NCI-H82 (cell line): ENCODE results near the gene EPHB2.
"Not testable (repeated sequence)": the region's sequence is repeated elsewhere in the genome, so short reads cannot be mapped to it uniquely, and the experiment has no call there.

Experiments used
- DNase-seq: peaks from one replicate; lab custom pipeline; 2025; lab: John Stamatoyannopoulos, UW

The EPHB2 gene

GRCh38 chr1:22691031-22691753, 19.4 kb upstream of the EPHB2 start:
- DNase-seq: no peak

DNA sequence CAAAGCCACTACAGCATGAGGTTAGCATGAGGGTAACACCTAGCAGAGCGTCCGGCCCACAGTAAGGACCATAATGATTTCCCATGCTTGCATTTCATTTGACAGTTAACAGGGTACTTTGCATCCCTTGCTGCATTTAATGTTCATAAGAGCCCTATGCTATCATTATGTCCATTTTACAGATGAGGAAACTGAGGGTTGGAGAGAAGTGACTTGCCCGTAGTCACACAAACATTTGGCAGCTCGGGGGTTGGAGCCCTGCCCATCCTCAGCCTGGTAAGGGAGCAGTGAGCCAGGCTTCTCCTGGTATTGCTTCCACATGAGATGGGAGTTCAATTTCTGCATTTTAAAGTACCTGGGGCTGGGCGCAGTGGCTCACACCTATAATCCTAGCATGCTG, 16.5 kb upstream of the EPHB2 start:
- no peak for DNase-seq

DNA sequence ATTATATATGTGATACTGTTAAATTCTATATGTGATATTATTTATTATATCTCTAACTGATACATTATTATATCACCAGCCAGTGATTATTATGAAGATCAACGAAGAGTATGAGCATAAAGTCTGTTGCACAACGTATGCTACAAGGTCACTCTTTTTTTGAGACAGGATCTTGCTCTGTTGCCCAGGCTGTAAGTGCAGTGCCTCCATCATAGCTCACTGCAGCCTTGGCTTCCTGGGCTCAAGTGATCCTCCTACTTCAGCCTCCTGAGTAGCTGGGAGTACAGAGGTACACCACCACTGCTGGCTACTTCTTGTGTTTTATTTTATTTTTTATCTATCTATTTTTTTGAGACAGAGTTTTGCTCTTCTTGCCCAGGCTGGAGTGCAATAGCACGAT, 14.0 kb upstream of the EPHB2 start:
- no peak for DNase-seq

GRCh38 chr1:22697980-22698379, 12.7 kb upstream of the EPHB2 start:
- DNase-seq: no peak

GRCh38 chr1:22699681-22700520, 10.7 kb upstream of the EPHB2 start:
- DNase-seq: peak; percentile 53

DNA sequence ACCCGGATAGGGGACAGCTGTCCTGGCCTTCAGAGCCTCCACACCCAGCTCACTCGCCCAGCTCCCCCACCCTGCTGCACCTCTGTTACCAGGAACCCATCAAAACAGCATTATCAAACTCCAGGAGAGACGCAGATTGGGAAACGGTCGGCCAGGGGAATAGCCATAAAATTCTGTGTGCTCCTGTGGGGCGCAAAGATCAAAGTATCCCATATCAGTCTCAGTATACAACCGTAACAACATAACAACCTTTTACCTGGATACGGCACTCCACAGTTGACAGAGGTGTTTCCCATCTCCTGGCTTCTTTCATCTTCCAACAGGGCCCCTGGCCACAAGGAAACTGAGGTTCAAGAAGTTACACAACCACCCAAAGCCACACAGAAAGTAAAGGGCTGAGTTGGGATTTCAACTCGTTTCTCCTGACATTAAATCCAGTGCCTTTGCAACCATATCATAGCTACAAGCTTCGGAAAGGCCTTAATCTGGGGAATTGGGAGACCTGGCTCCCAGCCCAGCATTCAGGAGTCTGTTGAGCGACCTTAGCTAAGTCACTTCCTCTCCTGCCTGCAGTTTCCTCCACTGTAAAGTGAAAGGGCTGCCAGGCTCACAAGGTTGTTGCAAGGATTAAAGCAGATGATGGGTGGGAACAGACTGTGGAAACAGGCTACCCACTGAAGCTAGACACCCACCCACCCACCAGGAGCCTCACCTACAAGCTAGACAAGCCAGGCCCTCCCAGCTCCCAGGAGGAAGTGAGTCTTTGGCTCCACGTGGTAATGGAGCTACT, 8.1 kb upstream of the EPHB2 start:
- no peak for DNase-seq

- DNase-seq: peak; percentile 93
These were observed 6.1 kb upstream of the EPHB2 start for GRCh38 chr1:22704440-22705067.

DNA sequence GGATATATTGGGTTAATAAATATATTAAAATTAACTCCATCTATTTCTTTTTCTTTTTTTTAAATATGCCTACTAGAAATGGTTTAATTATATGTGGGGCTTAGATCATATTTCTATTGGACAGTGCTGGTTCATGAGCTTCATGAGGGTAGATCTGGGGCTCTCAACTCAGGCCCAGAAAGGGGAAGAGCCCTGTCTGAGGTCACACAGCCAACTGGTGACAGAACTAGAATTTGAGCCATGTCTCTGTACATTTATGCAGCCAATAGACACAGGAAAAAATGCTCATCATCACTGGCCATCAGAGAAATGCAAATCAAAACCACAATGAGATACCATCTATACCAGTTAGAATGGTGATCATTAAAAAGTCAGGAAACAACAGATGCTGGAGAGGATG, 5.1 kb upstream of the EPHB2 start:
- no peak for DNase-seq

DNA sequence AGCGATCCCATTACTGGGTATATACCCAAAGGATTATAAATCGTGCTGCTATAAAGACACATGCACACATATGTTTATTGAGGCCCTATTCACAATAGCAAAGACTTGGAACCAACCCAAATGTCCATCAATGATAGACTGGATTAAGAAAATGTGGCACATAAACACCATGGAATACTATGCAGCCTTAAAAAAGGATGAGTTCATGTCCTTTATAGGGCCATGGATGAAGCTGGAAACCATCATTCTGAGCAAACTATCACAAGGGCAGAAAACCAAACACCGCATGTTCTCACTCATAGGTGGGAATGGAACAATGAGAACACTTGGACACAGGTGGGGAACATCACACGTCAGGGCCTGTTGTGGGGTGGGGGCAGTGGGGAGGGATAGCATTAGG, 4.5 kb upstream of the EPHB2 start:
- DNase-seq: not testable (repeated sequence)

DNA sequence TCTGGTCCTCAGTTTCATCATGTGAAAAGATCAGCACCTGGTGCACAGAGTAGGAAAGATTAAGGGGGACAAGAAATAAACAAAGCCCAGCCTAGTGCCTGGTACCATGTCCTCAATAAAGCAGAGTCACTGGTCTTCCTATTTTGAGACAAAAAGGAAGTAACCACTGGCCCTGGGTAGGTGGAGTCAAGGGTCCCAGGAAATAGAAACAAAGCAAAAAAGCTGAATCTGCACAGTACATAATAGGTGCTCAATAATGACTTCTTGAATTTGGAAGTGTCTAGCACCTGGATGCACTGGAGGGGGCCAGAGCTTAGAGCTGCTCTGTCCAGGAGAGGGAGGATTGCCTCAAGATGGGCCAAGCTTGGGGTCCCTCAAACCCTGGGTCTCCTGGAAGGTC, 1.9 kb upstream of the EPHB2 start:
- no peak for DNase-seq

GRCh38 chr1:22709227-22709626, 1.4 kb upstream of the EPHB2 start:
- peak; percentile 45 for DNase-seq

GRCh38 chr1:22709891-22710700, 543 bp upstream of the EPHB2 start:
- DNase-seq: peak; percentile 59

GRCh38 chr1:22711071-22711470, 432 bp downstream of the EPHB2 start:
- DNase-seq: no peak

GRCh38 chr1:22711591-22712501, 1.2 kb downstream of the EPHB2 start:
- peak; percentile 29 for DNase-seq

DNA sequence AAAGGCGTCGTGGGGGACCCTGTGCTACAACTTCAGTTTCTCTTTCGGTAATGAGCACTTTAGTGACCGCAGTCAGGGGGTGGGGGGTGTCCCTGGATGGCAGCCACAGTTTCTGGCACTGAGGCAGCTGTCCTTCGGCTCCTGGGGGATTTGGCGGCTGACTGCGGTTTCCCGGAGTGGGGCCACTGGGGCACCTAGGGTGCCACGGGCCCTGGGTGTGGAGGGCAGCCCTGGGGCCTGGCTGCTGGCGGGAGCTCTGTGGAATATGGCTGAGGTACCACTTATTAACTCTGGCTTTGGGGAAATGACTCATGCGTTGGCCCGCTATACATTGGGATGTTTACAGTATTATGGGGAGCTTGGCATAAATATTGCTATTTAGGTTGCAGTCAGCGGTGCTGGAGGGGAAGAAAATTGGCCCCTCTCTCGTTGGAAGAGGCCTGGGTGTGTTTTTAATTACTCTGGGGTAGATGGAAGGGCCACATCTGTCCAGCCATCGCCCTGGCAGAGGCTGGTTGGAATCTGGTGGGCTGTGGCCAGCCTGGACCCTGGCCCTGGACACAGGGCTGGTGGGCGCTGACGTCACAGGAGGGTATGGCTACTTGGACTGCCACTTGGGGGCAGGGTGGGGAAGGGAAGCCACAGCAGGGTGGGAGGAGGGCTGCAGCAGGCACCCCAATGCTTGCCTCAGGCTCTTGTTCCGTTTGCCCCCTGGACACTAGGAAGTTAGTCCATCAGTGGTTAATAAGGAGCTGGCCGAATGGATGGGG, 2.0 kb downstream of the EPHB2 start:
- DNase-seq: no peak

- no peak for DNase-seq
These were observed 3.8 kb downstream of the EPHB2 start for GRCh38 chr1:22714455-22714854.

GRCh38 chr1:22717037-22717760, 6.6 kb downstream of the EPHB2 start:
- no peak for DNase-seq

DNA sequence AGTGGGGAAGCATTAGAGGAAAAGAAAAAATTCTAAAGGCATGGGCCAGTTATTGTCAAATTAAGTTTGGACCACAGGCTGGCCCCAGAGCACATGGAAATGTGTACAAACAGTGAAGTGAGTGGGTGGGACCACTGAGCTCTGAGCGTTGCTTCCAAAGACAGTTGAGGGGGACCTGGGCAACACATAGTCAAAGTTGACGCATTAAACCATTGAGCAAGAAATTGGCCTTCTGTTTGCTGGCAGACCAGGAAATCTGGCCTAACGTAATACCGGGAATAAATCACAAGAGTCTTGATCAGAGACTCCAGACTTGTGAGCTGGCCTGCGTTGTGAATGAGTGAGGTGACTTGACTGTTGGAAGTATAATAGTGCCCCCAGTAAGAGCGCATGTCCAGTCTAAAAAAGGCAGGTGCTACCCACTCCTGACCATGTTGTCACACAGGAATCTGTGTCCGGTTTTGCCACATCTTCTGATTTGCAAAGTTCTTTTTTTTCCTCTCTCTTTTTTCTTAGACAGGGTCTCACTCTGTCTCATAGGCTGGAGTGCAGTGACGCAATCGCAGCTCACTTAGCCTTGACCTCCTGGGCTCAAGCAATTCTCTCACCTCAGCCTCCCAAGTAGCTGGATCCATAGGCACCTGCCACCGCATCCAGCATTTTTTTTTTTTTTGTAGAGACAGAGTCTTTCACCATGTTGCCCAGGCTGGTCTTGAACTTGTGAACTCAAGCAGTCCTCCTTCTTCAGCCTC, 10.7 kb downstream of the EPHB2 start:
- no peak for DNase-seq
